ENCODE results near the gene PMM1.

GRCh38 chr22:41574847-41575381, 14.7 kb downstream of the PMM1 start:
- TF ChIP-seq POLR2A (IDR thresholded peaks at IDR 0.05) (no peak), EP300 (IDR thresholded peaks at IDR 0.05) (no peak)
- TF ChIP-seq, protein P1, sequence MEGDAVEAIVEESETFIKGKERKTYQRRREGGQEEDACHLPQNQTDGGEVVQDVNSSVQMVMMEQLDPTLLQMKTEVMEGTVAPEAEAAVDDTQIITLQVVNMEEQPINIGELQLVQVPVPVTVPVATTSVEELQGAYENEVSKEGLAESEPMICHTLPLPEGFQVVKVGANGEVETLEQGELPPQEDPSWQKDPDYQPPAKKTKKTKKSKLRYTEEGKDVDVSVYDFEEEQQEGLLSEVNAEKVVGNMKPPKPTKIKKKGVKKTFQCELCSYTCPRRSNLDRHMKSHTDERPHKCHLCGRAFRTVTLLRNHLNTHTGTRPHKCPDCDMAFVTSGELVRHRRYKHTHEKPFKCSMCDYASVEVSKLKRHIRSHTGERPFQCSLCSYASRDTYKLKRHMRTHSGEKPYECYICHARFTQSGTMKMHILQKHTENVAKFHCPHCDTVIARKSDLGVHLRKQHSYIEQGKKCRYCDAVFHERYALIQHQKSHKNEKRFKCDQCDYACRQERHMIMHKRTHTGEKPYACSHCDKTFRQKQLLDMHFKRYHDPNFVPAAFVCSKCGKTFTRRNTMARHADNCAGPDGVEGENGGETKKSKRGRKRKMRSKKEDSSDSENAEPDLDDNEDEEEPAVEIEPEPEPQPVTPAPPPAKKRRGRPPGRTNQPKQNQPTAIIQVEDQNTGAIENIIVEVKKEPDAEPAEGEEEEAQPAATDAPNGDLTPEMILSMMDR (IDR thresholded peaks at IDR 0.05) = no peak
